ENCODE measurements around the gene MARVELD1. TPM values are rescaled to one million over a fixed set of nuclear protein-coding genes. Genes with fewer than 3 reads are reported as not detected.

Gene MARVELD1
- total and polyA plus RNA-seq, 2 of the 8 experiments (the other 6 are each of a cell fraction or from before 2014, with no cell fraction given) = 28.1 to 37.3 TPM

DNA sequence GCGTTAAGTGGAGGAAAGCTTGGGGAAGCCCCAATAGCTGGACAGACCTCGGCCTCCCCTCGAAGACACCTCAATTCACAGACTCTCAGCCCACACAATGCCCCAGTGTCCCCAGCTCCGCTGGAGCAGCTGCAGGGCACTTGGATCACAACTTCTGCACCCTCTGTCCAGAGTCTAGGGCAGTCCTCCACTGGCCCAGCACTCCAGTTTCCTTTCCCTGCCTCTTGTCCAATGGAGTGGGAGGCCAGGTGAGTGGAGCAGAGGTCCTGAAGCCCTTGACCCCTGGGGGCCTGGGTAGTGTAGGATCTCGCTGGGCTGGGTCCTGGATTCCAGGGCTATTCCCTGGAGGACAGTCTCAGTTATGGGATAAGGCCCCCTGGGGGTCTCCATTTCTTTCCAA, 46.4 kb downstream of the MARVELD1 start (continued):
- TF ChIP-seq, protein P1, sequence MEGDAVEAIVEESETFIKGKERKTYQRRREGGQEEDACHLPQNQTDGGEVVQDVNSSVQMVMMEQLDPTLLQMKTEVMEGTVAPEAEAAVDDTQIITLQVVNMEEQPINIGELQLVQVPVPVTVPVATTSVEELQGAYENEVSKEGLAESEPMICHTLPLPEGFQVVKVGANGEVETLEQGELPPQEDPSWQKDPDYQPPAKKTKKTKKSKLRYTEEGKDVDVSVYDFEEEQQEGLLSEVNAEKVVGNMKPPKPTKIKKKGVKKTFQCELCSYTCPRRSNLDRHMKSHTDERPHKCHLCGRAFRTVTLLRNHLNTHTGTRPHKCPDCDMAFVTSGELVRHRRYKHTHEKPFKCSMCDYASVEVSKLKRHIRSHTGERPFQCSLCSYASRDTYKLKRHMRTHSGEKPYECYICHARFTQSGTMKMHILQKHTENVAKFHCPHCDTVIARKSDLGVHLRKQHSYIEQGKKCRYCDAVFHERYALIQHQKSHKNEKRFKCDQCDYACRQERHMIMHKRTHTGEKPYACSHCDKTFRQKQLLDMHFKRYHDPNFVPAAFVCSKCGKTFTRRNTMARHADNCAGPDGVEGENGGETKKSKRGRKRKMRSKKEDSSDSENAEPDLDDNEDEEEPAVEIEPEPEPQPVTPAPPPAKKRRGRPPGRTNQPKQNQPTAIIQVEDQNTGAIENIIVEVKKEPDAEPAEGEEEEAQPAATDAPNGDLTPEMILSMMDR (IDR thresholded peaks at IDR 0.05; ENCODE audit: control extremely low read depth in 1 of 3, insufficient read depth in 1 of 3, low read depth in 1 of 3, low read length in 3 of 3) = no peak
- TF ChIP-seq EZH2 (IDR thresholded peaks at IDR 0.05; ENCODE audit: low read depth, low read length, severe bottlenecking) = no peak
- TF ChIP-seq SIX5 (IDR thresholded peaks at IDR 0.05; ENCODE audit: low read depth, low read length) = no peak
- no peak for TF ChIP-seq POLR2A (IDR thresholded peaks at IDR 0.05; ENCODE audit: control extremely low read depth in 1 of 2, low read depth in 2 of 2, low read length in 2 of 2)
- no peak for TF ChIP-seq CBX5 (IDR thresholded peaks at IDR 0.05; ENCODE audit: low read depth, low read length)
- no peak for TF ChIP-seq RAD21 (IDR thresholded peaks at IDR 0.05 in 1 of 2, conservative IDR thresholded peaks at IDR 0.05 in 1 of 2; ENCODE audit: low read depth in 2 of 2, low read length in 2 of 2)
